HG02759 (cell line): Measurements from ENCODE around the gene CHCHD4.
"Not testable (repeated sequence)": the region's sequence is repeated elsewhere in the genome, so short reads cannot be mapped to it uniquely, and the experiment has no call there.

ENCODE experiments used
- ATAC-seq: cut with Tn5 transposase; IDR thresholded peaks from one replicate; pipeline ENCODE4 v1.9.1; 2021; ENCODE audit warnings: mild to moderate bottlenecking, moderate library complexity; ENCODE audit not compliant: unreplicated experiment

The CHCHD4 gene

DNA sequence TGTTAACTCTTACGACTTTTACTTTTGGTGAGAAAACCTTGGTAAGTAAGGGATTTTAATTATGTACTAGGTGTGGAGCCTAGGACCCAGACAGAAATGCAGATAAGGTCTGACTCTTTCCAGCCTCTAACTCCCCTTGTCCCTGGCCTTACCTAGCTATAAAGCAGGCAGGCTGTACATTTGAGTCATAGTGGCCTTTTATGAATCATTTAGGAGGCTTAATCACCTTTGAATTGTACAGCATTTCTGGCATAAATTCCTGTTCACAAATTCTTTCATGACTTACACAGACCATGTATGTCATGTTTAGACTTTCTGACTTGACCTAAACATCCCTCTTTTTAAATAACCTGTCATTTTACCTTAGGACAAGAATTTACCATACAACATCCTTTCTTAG lies 47.4 kb downstream of the CHCHD4 start:
- ATAC-seq = no peak

DNA sequence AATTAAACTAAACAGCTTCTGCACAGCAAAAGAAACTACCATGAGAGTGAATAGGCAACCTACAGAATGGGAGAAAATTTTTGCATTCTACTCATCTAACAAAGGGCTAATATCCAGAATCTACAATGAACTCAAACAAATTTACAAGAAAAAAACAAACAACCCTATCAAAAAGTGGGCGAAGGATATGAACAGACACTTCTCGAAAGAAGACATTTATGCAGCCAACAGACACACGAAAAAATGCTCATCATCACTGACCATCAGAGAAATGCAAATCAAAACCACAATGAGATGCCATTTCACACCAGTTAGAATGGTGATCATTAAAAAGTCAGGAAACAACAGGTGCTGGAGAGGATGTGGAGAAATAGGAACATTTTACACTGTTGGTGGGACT lies 49.4 kb downstream of the CHCHD4 start:
- not testable (repeated sequence) for ATAC-seq

DNA sequence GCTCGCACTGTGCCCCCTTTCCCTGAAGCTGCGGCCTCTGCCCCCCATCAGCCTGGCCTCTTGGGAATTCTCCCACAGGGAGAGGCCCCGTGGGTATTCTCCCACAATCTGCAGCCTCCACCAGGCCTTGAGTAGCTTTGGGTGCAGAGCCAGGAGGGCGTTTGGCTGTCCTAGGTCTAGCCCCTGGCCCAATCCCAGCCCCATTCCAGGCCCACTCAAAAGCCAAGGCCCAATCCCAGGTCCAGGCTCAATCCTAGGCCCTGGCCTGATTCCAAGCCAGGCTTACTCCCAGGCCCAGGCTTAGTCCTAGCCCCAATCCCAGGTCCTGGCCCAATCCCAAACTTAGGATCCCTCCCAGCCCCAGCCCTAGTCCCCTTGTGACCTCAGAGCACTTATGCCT lies 59.8 kb downstream of the CHCHD4 start:
- no peak for ATAC-seq

DNA sequence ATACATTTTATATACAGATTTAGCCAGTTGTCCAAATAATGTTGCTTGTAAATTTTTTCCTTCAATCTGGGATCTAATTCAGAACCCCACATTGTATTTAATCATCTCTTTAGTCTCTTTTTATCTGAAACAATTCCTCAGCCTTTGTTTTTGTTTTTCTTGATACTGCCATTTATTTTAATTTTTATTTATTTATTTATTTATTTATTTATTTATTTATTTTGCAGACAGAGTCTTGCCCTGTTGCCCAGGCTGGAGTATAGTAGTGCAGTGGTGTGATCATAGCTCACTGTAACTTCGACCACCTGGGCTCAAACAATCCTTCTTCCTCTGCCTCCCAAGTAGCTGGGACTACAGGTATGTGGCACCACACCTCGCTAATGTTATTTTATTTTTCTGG lies 61.5 kb downstream of the CHCHD4 start:
- ATAC-seq = no peak
